ENCODE data around the gene USP10. TPM values are rescaled to one million over a fixed set of nuclear protein-coding genes. Genes with fewer than 3 reads are reported as not detected.

USP10 gene
- total RNA-seq, 1 experiment from 2014 or later: 50.4 TPM

GRCh38 chr16:84700446-84701300, 873 bp downstream of the USP10 start:
- Histone ChIP-seq H3K27me3 (ENCODE audit: low read length) (no peaks in the 10 kb centered on the region), H3K27ac (ENCODE audit: low read length) (0 out of 2 replicates have a peak overlapping the region, but pooled peaks have one; percentile 18), H3K9ac (ENCODE audit: low read length) (peak overlapping the region; percentile 93), H3K9me3 (ENCODE audit: low read length) (no peaks in the 10 kb centered on the region), H2AFZ (ENCODE audit: low read length) (no peak overlapping the region), H3K4me2 (ENCODE audit: low read length) (peak overlapping the region; percentile 81), H3K4me3 (ENCODE audit: low read length) (peak overlapping the region; percentile 94), H4K20me1 (ENCODE audit: low read length) (peaks cover 43% of the 10 kb centered on the region), H3K79me2 (ENCODE audit: low read length) (peaks cover 59% of the 10 kb centered on the region), H3K4me1 (ENCODE audit: insufficient read depth, low read length) (peaks cover 17% of the 10 kb centered on the region), H3K36me3 (ENCODE audit: low read depth, low read length) (0 out of 2 replicates have a peak, but pooled peaks cover 3% of the 10 kb centered on the region), H3K9me2 (replicated peaks; ENCODE audit: low read length) (no peaks in the 10 kb centered on the region), H3F3A (ENCODE audit: low read length, unreplicated experiment) (no peaks in the 10 kb centered on the region)
- TF ChIP-seq EZH2 (IDR thresholded peaks at IDR 0.05; ENCODE audit: low read length, unreplicated experiment) (no peak), EZH2phosphoT487 (IDR thresholded peaks at IDR 0.05; ENCODE audit: borderline replicate concordance, low read length) (no peak)
- TF ChIP-seq, protein P1, sequence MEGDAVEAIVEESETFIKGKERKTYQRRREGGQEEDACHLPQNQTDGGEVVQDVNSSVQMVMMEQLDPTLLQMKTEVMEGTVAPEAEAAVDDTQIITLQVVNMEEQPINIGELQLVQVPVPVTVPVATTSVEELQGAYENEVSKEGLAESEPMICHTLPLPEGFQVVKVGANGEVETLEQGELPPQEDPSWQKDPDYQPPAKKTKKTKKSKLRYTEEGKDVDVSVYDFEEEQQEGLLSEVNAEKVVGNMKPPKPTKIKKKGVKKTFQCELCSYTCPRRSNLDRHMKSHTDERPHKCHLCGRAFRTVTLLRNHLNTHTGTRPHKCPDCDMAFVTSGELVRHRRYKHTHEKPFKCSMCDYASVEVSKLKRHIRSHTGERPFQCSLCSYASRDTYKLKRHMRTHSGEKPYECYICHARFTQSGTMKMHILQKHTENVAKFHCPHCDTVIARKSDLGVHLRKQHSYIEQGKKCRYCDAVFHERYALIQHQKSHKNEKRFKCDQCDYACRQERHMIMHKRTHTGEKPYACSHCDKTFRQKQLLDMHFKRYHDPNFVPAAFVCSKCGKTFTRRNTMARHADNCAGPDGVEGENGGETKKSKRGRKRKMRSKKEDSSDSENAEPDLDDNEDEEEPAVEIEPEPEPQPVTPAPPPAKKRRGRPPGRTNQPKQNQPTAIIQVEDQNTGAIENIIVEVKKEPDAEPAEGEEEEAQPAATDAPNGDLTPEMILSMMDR (conservative IDR thresholded peaks at IDR 0.05; ENCODE audit: low read depth, low read length): no peak
- ChIA-PET CTCF (no interaction called here), POLR2A (ENCODE audit: unreplicated experiment) (no interaction called here)
- BruUV-seq (replicated peaks): TSS peak; percentile 59
- intact Hi-C loops (cut with micrococcal nuclease): no loop called here
- ATAC-seq (peak; percentile 21; the same call in 1 of the 2 replicates), DNase-seq (peak; percentile 36)

- no peak for ATAC-seq
- no TSS peak for BruUV-seq (replicated peaks)
- POLR2A ChIA-PET (ENCODE audit: unreplicated experiment): interaction anchor here (0.6 kb wide), 1 partner anchor 40 kb away, joined by 5 read pairs; no protein-coding TSS in a partner anchor
- peak overlapping the region; percentile 11; the same call in 1 of the 2 replicates for H3K4me2 ChIP-seq (ENCODE audit: low read length)
- no peaks in the 10 kb centered on the region for H3K9me3 ChIP-seq (ENCODE audit: low read length)
- H3K36me3 ChIP-seq (ENCODE audit: low read depth, low read length): peaks cover 4% of the 10 kb centered on the region; the same call in 1 of the 2 replicates
- H3K9ac ChIP-seq (ENCODE audit: low read length): no peak overlapping the region
- H3K4me1 ChIP-seq (ENCODE audit: insufficient read depth, low read length): peaks cover 28% of the 10 kb centered on the region
- no peak for DNase-seq
- TF ChIP-seq, protein P1 (conservative IDR thresholded peaks at IDR 0.05; ENCODE audit: low read depth, low read length): no peak
- TF ChIP-seq EZH2phosphoT487 (IDR thresholded peaks at IDR 0.05; ENCODE audit: borderline replicate concordance, low read length) (no peak), EZH2 (IDR thresholded peaks at IDR 0.05; ENCODE audit: low read length, unreplicated experiment) (no peak)
- peaks cover 87% of the 10 kb centered on the region for H3K79me2 ChIP-seq (ENCODE audit: low read length)
- H3K27ac ChIP-seq (ENCODE audit: low read length): no peak overlapping the region
- CTCF ChIA-PET: interaction anchor here (0.7 kb wide), 1 partner anchor 26 kb away, joined by 4 read pairs; no protein-coding TSS in a partner anchor
- no peak overlapping the region for H2AFZ ChIP-seq (ENCODE audit: low read length)
- no peak overlapping the region for H3K4me3 ChIP-seq (ENCODE audit: low read length)
- no peaks in the 10 kb centered on the region for H3F3A ChIP-seq (ENCODE audit: low read length, unreplicated experiment)
- H3K9me2 ChIP-seq (replicated peaks; ENCODE audit: low read length): no peaks in the 10 kb centered on the region
- H4K20me1 ChIP-seq (ENCODE audit: low read length): peaks cover 67% of the 10 kb centered on the region
- intact Hi-C loops (cut with micrococcal nuclease): no loop called here
- no peaks in the 10 kb centered on the region for H3K27me3 ChIP-seq (ENCODE audit: low read length)
Measured at GRCh38 chr16:84703681-84704080, 3.9 kb downstream of the USP10 start.

Measured in PC-3 (cell line).